ENCODE measurements around the gene N4BP3. TPM values are rescaled to one million over a fixed set of nuclear protein-coding genes. Genes with fewer than 3 reads are reported as not detected.

Gene N4BP3
- total RNA-seq, 2 donors from 2014 or later: 0.20 to 0.26 TPM

GRCh38 chr5:178131446-178131996 is 18.2 kb downstream of the N4BP3 start:
- H3K27ac Mint-ChIP-seq: peak overlapping the region; percentile 0 to 19

DNA sequence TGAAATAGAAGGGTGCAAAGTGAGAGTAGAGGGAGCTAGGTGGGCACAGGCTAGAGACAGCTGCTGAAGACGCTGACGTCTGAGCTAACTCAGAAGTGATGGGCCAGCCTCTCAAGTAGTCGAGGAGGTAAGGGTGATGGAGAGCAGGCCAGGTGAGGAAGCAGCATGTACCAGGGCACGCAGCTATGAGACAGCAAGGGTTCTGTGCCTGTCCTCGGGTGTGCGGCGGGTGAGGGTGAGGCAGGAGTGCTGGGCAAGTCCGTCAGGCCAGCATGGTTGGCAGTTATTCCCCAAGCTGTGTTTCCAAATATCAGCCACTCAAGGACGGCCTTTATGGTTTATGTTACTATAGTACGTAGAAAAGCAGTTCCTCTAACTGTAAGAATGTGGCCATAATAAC is 23.7 kb downstream of the N4BP3 start:
- no peak for DNase-seq (ENCODE audit: low spot score)
- no peaks in the 10 kb centered on the region for H3K27me3 Mint-ChIP-seq
- no peak for ATAC-seq
- no peaks in the 10 kb centered on the region for H3K9me3 Mint-ChIP-seq
- H3K4me3 Mint-ChIP-seq: no peak overlapping the region
- H3K4me1 Mint-ChIP-seq (ENCODE audit: low read depth in 2 of 2): peaks cover under 1 to 7% of the 10 kb centered on the region in 2 donors
- peaks cover 6% of the 10 kb centered on the region for H3K36me3 Mint-ChIP-seq
- H3K27ac Mint-ChIP-seq: no peak overlapping the region

More at GRCh38 chr5:178131446-178131996, 18.2 kb downstream of the N4BP3 start:
- Mint-ChIP-seq H3K4me1 (ENCODE audit: low read depth in 2 of 2) (peaks cover 9 to 10% of the 10 kb centered on the region in 2 donors), H3K9me3 (no peaks in the 10 kb centered on the region), H3K36me3 (no peaks in the 10 kb centered on the region), H3K27me3 (no peaks in the 10 kb centered on the region), H3K4me3 (peak overlapping the region; percentile 69)
- ATAC-seq (no peak), DNase-seq (ENCODE audit: low spot score) (no peak)

DNA sequence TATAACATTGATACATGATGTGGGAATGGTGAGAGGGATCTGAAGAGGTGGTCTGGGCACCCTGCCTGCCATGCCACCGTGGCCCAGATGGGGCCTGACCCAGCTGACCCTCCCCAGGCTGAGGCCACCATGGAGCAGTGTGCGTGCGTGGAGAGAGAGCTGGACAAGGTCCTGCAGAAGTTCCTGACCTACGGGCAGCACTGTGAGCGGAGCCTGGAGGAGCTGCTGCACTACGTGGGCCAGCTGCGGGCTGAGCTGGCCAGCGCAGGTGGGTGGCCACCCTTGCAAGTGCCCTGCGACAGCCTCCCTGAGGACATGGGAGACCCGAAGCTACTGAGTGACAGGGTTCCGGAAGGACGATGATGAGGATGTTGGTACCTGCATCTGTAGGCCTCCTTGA is 24.7 kb downstream of the N4BP3 start:
- no peak for ATAC-seq

DNA sequence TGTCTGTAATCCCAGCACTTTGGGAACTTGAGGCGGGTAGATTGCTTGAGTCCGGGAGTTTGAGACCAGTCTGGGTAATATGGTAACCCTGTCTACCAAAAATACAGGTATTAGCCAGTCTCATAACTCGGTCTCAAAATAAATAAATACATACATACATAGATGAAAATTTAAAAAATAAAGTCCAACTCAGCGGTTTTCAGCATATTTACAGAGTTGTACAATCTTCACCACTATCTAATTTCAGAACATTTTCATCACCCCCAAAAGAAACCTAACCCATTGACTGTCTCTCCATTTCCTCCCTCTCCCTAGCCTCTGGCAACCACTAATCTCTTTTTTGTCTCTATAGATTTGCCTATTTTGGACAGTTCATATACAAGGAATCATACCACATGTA is 28.2 kb downstream of the N4BP3 start:
- no peak overlapping the region for H3K4me3 Mint-ChIP-seq

More for the DNA sequence above, 24.7 kb downstream of the N4BP3 start:
- Mint-ChIP-seq H3K9me3 (no peaks in the 10 kb centered on the region), H3K4me1 (ENCODE audit: low read depth in 2 of 2) (peaks cover 0 to 7% of the 10 kb centered on the region in 2 donors), H3K4me3 (no peak overlapping the region), H3K27me3 (no peaks in the 10 kb centered on the region), H3K27ac (no peak overlapping the region), H3K36me3 (peaks cover 6% of the 10 kb centered on the region)
- DNase-seq (ENCODE audit: low spot score): no peak

GRCh38 chr5:178142642-178143041 is 29.3 kb downstream of the N4BP3 start:
- peaks cover 0 to 3% of the 10 kb centered on the region in 2 donors for H3K4me1 Mint-ChIP-seq (ENCODE audit: low read depth in 2 of 2)
- no peaks in the 10 kb centered on the region for H3K9me3 Mint-ChIP-seq
- H3K4me3 Mint-ChIP-seq: no peak overlapping the region
- no peak for ATAC-seq
- no peaks in the 10 kb centered on the region for H3K27me3 Mint-ChIP-seq
- no peak overlapping the region for H3K27ac Mint-ChIP-seq
- DNase-seq (ENCODE audit: low spot score): no peak
- H3K36me3 Mint-ChIP-seq: peaks cover 6% of the 10 kb centered on the region

More for the DNA sequence above, 28.2 kb downstream of the N4BP3 start:
- ATAC-seq (no peak), DNase-seq (ENCODE audit: low spot score) (no peak)
- Mint-ChIP-seq H3K27ac (peak overlapping the region in 1 of 2 donors; percentile 2), H3K4me1 (ENCODE audit: low read depth in 2 of 2) (peaks cover 0 to 4% of the 10 kb centered on the region in 2 donors), H3K9me3 (no peaks in the 10 kb centered on the region), H3K27me3 (no peaks in the 10 kb centered on the region), H3K36me3 (peaks cover 6% of the 10 kb centered on the region)

GRCh38 chr5:178143246-178143645 is 29.9 kb downstream of the N4BP3 start:
- no peak for DNase-seq (ENCODE audit: low spot score)
- no peak for ATAC-seq
- no peaks in the 10 kb centered on the region for H3K9me3 Mint-ChIP-seq
- peaks cover 0 to 5% of the 10 kb centered on the region in 2 donors for H3K4me1 Mint-ChIP-seq (ENCODE audit: low read depth in 2 of 2)
- H3K27ac Mint-ChIP-seq: no peak overlapping the region
- peaks cover 6% of the 10 kb centered on the region for H3K36me3 Mint-ChIP-seq
- H3K27me3 Mint-ChIP-seq: no peaks in the 10 kb centered on the region
- no peak overlapping the region for H3K4me3 Mint-ChIP-seq

DNA sequence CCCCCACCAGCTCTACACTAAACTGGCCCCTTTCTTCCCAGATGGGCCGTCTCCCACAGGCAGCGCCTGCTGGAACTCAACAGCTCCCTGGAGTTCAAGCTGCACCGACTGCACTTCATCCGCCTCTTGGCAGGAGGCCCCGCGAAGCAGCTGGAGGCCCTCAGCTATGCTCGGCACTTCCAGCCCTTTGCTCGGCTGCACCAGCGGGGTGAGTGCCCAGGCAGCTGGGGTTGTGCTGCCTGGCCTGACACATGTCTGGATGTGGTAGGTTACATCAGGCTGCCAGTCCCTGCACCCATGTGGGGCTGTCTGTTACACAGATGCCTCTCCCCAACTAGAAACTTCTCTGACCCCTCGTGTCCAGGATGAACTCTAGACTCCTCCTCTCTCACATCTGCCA is 30.6 kb downstream of the N4BP3 start:
- DNase-seq (ENCODE audit: low spot score) (no peak), ATAC-seq (no peak)
- Mint-ChIP-seq H3K9me3 (no peaks in the 10 kb centered on the region), H3K36me3 (peaks cover 11% of the 10 kb centered on the region), H3K4me3 (no peak overlapping the region), H3K27ac (no peak overlapping the region), H3K27me3 (no peaks in the 10 kb centered on the region), H3K4me1 (ENCODE audit: low read depth in 2 of 2) (peaks cover 0 to 8% of the 10 kb centered on the region in 2 donors)

GRCh38 chr5:178145965-178146820 is 32.9 kb downstream of the N4BP3 start:
- Mint-ChIP-seq H3K36me3 (peaks cover 16% of the 10 kb centered on the region), H3K9me3 (no peaks in the 10 kb centered on the region), H3K4me1 (ENCODE audit: low read depth in 2 of 2) (peaks cover 9 to 18% of the 10 kb centered on the region in 2 donors), H3K27ac (no peak overlapping the region), H3K27me3 (no peaks in the 10 kb centered on the region), H3K4me3 (no peak overlapping the region)
- ATAC-seq: peak; percentile 69 to 76
- no peak for DNase-seq (ENCODE audit: low spot score)

GRCh38 chr5:178147406-178147805 is 34.1 kb downstream of the N4BP3 start:
- H3K27ac Mint-ChIP-seq: no peak overlapping the region
- H3K27me3 Mint-ChIP-seq: no peaks in the 10 kb centered on the region
- no peaks in the 10 kb centered on the region for H3K9me3 Mint-ChIP-seq
- DNase-seq (ENCODE audit: low spot score): no peak
- no peak overlapping the region for H3K4me3 Mint-ChIP-seq
- H3K36me3 Mint-ChIP-seq: peaks cover 10% of the 10 kb centered on the region
- ATAC-seq: no peak
- peaks cover 18 to 25% of the 10 kb centered on the region in 2 donors for H3K4me1 Mint-ChIP-seq (ENCODE audit: low read depth in 2 of 2)

DNA sequence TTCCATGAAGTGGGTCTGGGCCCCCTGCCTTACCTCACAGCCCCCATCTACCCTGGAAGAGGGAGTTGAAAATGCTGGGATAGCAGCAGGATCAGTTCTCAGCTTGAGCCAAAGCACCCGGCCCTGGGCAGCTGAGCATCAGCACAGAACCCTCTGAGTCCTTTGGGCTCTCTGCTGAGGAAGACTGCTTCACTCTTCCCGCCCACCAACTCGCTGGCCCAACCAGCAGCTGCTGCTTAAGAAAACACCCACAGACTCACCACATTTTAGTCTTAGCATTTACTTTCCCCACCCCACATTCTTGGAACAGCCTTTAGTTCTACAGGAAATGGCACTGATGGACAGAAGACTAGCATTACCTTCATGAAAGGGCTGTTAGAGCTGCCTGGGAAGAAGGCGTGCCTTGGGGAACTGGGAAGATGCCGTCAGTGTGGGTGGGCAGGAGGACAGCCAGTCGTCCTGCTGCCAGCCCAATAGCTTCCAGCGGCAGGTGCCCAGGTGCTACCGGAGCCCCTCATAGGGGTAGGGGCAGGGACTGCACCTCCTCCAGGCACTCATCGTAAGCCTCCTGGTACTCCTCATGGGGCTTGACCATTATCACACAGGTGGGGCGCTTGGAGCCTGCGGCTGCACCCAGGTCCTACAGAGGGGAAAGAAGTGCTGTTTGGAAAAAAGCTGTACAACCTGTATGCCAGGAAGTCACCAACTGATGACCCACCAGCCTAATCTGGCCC is 36.0 kb downstream of the N4BP3 start:
- H3K36me3 Mint-ChIP-seq: peaks cover 10% of the 10 kb centered on the region

GRCh38 chr5:178150977-178151734 is 37.8 kb downstream of the N4BP3 start:
- DNase-seq (ENCODE audit: low spot score): no peak
- H3K27ac Mint-ChIP-seq: peak overlapping the region; percentile 51 to 60
- ATAC-seq: no peak
- H3K4me1 Mint-ChIP-seq (ENCODE audit: low read depth in 2 of 2): peaks cover 28 to 42% of the 10 kb centered on the region in 2 donors
- no peaks in the 10 kb centered on the region for H3K9me3 Mint-ChIP-seq
- peak overlapping the region; percentile 53 for H3K4me3 Mint-ChIP-seq
- H3K36me3 Mint-ChIP-seq: peaks cover 10% of the 10 kb centered on the region
- no peaks in the 10 kb centered on the region for H3K27me3 Mint-ChIP-seq

More for the DNA sequence above, 36.0 kb downstream of the N4BP3 start:
- no peaks in the 10 kb centered on the region for H3K9me3 Mint-ChIP-seq
- peak overlapping the region in 1 of 2 donors; percentile 14 for H3K27ac Mint-ChIP-seq
- H3K4me3 Mint-ChIP-seq: no peak overlapping the region
- H3K27me3 Mint-ChIP-seq: no peaks in the 10 kb centered on the region
- no peak for ATAC-seq
- no peak for DNase-seq (ENCODE audit: low spot score)
- peaks cover 28 to 38% of the 10 kb centered on the region in 2 donors for H3K4me1 Mint-ChIP-seq (ENCODE audit: low read depth in 2 of 2)

DNA sequence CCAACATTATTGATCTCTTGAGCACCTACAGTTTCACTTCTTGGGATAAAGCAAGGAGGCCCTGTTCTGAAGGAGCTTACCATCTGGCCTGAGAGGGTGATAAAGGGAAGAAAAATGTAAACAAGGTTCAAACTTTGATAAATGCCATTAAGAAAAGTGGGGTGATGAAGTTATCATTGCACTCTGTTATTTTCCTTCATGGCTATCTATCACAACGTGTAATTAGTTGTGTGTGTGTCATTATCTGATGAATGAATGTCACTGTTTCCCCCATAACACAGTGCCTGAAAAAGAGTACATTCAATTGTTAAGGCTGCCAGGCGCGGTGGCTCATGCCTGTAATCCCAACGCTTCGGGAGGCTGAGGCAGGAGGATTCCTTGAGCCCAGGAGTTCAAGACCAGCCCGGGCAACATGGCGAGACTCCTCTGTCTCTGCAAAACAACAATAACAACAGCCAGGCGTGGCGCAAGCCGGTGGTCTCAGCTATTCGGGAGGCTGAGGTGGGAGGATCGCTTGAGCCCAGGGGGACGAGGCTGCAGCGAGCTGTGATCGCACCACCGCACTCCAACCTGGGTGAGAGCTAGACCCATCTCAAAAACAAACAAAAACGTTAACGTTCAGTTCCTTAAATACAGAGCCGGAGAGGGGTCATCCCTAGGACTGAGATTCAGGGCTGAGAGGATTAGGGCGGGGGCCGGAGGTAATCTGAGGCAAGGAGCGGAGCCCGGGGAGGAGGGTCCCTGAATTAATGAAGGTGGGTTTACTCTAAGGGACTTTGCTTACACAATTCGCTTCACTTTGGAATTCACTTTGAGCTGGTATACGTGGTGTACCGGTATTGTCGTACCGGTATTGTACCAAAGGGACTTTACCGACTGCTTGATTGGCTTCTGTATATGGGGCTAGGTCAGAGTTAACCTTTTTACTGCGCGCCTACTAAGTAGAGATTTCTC is 39.4 kb downstream of the N4BP3 start:
- H3K9me3 Mint-ChIP-seq: no peaks in the 10 kb centered on the region
- H3K27me3 Mint-ChIP-seq: no peaks in the 10 kb centered on the region
- H3K4me1 Mint-ChIP-seq (ENCODE audit: low read depth in 2 of 2): peaks cover 28 to 39% of the 10 kb centered on the region in 2 donors
- peak overlapping the region; percentile 50 to 93 for H3K27ac Mint-ChIP-seq
- ATAC-seq (no peak), DNase-seq (ENCODE audit: low spot score) (no peak)
- H3K4me3 Mint-ChIP-seq: peak overlapping the region; percentile 88
- peaks cover 10% of the 10 kb centered on the region for H3K36me3 Mint-ChIP-seq

Measured in natural killer cell treated with Interleukin-12 subunit alpha and Interleukin-12 subunit beta and Interleukin-15 and Interleukin-18, amount 100 ng/mL, for 72 hours (primary cell).